Muscle layer of colon (tissue), 2 donors: Measurements from ENCODE around the gene CTRB1.

ENCODE experiments used
- H3K27ac ChIP-seq: one replicate; pipeline ENCODE4 v1.7.0; 2013; ENCODE audit warnings: low read depth, mild to moderate bottlenecking, low read length, moderate library complexity
- H3K27me3 ChIP-seq, 2 donors: one replicate each; pipeline ENCODE4 v1.7.0; 2013; ENCODE audit warnings: low read length in 2 of 2, mild to moderate bottlenecking in 2 of 2; ENCODE audit not compliant: insufficient read depth in 2 of 2, control insufficient read depth in 1 of 2
- H3K36me3 ChIP-seq: one replicate; pipeline ENCODE4 v1.7.0; 2013; ENCODE audit warnings: mild to moderate bottlenecking, low read length; ENCODE audit not compliant: insufficient read depth
- H3K4me1 ChIP-seq: one replicate; pipeline ENCODE4 v1.7.0; 2013; ENCODE audit warnings: mild to moderate bottlenecking, low read length; ENCODE audit not compliant: insufficient read depth
- H3K4me3 ChIP-seq, 2 donors: one replicate each; pipeline ENCODE4 v1.7.0; 2013; ENCODE audit warnings: low read length in 2 of 2, low read depth in 1 of 2, mild to moderate bottlenecking in 1 of 2, moderate library complexity in 1 of 2
- H3K9ac ChIP-seq: one replicate; pipeline ENCODE4 v1.7.0; 2013; ENCODE audit warnings: low read length
- H3K9me3 ChIP-seq: one replicate; pipeline ENCODE4 v1.7.0; 2013; ENCODE audit warnings: mild to moderate bottlenecking, low read length
- donor health status: abdominal sarcoma.
- donor health status: Adenocarcinoma of cecum.

CTRB1 gene

GRCh38 chr16:75218256-75219076 lies at the start of gene CTRB1:
Gene CTRB1 (plus strand): TSS chr16:75218988. CDS start chr16:75219008, 20 bp downstream.
- Histone ChIP-seq H3K4me3 (no peak within 1 kb of the TSS), H3K4me1 (no peaks in the 10 kb centered on the region), H3K27me3 (no peaks in the 10 kb centered on the region), H3K36me3 (no peaks in the 10 kb centered on the region), H3K9ac (no peak within 1 kb of the TSS), H3K9me3 (no peaks in the 10 kb centered on the region), H3K27ac (no peak within 1 kb of the TSS)

DNA sequence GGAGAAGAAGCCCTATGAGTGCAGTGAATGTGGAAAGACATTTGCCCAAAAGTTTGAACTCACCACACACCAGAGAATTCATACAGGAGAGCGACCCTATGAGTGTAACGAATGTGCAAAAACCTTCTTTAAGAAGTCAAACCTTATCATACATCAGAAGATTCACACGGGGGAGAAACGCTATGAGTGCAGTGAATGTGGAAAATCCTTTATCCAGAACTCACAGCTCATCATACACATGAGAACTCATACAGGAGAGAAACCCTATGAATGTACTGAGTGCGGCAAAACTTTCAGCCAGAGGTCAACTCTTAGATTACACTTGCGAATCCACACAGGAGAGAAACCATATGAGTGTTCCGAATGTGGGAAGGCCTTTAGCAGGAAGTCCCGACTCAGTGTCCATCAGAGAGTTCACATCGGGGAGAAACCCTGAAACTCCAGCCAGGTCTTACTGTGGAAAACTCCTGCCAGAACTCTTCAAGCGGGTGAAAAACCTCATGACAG lies 48.8 kb upstream of the CTRB1 start:
- Histone ChIP-seq H3K9me3 (no peaks in the 10 kb centered on the region), H3K36me3 (peaks cover 40% of the 10 kb centered on the region), H3K9ac (no peak overlapping the region)

DNA sequence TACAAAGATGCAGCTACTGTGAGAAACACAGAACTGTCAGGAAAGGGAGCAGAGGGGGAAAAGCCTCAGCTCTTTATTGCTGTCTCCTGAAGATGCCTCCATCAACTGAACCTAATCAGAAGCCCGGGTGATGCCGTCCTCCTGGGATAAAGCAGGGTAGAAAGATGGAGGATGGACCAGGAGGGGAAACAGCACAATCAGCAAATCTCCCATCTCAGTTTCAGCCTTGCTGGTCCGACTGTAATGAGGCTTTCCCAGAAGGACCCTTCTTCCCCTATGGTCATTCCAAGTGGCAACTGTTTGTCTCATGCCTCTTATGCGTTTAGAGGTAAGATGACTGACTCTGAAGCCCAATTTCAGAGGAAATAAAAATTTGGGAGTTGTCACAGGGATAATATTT lies 46.2 kb upstream of the CTRB1 start:
- no peaks in the 10 kb centered on the region for H3K9me3 ChIP-seq
- H3K9ac ChIP-seq: no peak overlapping the region
- no peaks in the 10 kb centered on the region for H3K4me1 ChIP-seq
- H3K27me3 ChIP-seq: no peaks in the 10 kb centered on the region
- H3K36me3 ChIP-seq: peaks cover 32% of the 10 kb centered on the region
- no peak overlapping the region for H3K27ac ChIP-seq
- H3K4me3 ChIP-seq: no peak overlapping the region

More for the DNA sequence above, 48.8 kb upstream of the CTRB1 start:
- H3K4me1 ChIP-seq: no peaks in the 10 kb centered on the region
- H3K27me3 ChIP-seq: no peaks in the 10 kb centered on the region
- H3K4me3 ChIP-seq: no peak overlapping the region
- H3K27ac ChIP-seq: no peak overlapping the region

- H3K9me3 ChIP-seq: no peaks in the 10 kb centered on the region
- H3K4me3 ChIP-seq: no peak overlapping the region
- no peak overlapping the region for H3K27ac ChIP-seq
- no peak overlapping the region for H3K9ac ChIP-seq
- H3K4me1 ChIP-seq: no peaks in the 10 kb centered on the region
- H3K27me3 ChIP-seq: no peaks in the 10 kb centered on the region
- peaks cover 12% of the 10 kb centered on the region for H3K36me3 ChIP-seq
These were observed 43.7 kb upstream of the CTRB1 start for GRCh38 chr16:75175074-75175473.

DNA sequence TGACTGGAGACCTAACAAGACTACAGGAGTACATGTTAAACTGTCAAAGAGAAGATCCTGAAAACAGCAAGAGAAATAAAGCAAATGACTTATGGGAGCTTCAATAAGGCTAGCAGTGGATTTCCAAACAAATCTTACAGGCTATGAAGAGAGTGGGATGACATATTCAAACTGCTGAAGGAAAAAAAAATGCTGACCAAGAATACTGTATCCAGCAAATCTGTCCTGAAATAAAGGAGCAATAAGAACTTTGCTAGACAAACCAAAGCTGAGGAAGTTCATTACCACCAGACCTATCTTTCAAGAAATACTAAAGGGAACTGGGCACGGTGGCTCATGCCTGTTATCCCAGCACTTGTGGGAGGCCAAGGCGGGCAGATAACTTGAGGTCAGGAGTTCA lies 41.9 kb upstream of the CTRB1 start:
- Histone ChIP-seq H3K27me3 (no peaks in the 10 kb centered on the region), H3K9ac (no peak overlapping the region), H3K4me3 (no peak overlapping the region), H3K27ac (no peak overlapping the region), H3K9me3 (no peaks in the 10 kb centered on the region), H3K36me3 (no peaks in the 10 kb centered on the region), H3K4me1 (no peaks in the 10 kb centered on the region)

- no peak overlapping the region for H3K27ac ChIP-seq
- H3K27me3 ChIP-seq: no peaks in the 10 kb centered on the region
- H3K4me1 ChIP-seq: no peaks in the 10 kb centered on the region
- no peak overlapping the region for H3K4me3 ChIP-seq
- no peak overlapping the region for H3K9ac ChIP-seq
- no peaks in the 10 kb centered on the region for H3K36me3 ChIP-seq
- H3K9me3 ChIP-seq: no peaks in the 10 kb centered on the region
These were observed 39.6 kb upstream of the CTRB1 start for GRCh38 chr16:75179208-75179607.

- no peak overlapping the region for H3K4me3 ChIP-seq
- no peaks in the 10 kb centered on the region for H3K4me1 ChIP-seq
- H3K27ac ChIP-seq: no peak overlapping the region
- H3K9ac ChIP-seq: no peak overlapping the region
- no peaks in the 10 kb centered on the region for H3K27me3 ChIP-seq
- no peaks in the 10 kb centered on the region for H3K9me3 ChIP-seq
- H3K36me3 ChIP-seq: no peaks in the 10 kb centered on the region
These were observed 37.2 kb upstream of the CTRB1 start for GRCh38 chr16:75181630-75182029.

DNA sequence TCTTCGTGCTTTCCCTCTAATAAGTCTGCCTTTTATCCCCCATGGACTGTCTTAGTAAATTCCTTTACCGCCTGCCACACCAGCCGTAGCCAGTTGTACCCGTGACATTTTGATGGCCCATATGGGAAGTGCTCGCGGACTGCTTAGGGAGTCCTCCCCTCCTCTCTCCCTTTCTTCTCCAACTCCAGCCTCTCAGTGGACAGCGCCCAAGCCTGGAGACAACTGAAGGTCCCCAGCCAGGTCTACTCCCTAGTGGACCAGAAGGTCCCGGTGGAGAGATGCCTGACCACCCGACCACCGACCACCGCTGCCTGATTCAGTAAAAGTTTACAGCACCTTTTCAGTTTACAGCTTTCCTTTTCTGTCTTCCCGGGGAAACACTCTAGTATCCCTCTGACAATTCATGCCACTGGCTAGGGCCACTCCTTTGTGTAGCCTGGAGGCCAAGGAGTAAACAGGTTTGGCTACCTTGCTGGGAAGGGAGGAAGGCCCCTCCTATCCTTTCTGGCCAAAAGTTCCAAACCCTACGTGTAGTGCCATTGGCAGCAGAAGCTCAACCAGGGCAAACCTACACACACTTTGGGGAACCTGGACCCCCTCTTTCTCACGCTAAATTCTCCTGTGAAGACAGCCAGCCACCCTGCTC lies 29.8 kb upstream of the CTRB1 start:
- no peaks in the 10 kb centered on the region for H3K9me3 ChIP-seq
- H3K36me3 ChIP-seq: no peaks in the 10 kb centered on the region
- H3K27me3 ChIP-seq: no peaks in the 10 kb centered on the region
- no peak overlapping the region for H3K27ac ChIP-seq
- H3K4me3 ChIP-seq: no peak overlapping the region
- H3K4me1 ChIP-seq: no peaks in the 10 kb centered on the region
- H3K9ac ChIP-seq: no peak overlapping the region

GRCh38 chr16:75189638-75190245 lies 29.0 kb upstream of the CTRB1 start:
- Histone ChIP-seq H3K9me3 (no peaks in the 10 kb centered on the region), H3K36me3 (no peaks in the 10 kb centered on the region), H3K4me1 (no peaks in the 10 kb centered on the region), H3K27ac (no peak overlapping the region), H3K4me3 (no peak overlapping the region), H3K9ac (no peak overlapping the region), H3K27me3 (no peaks in the 10 kb centered on the region)

- no peaks in the 10 kb centered on the region for H3K36me3 ChIP-seq
- no peak overlapping the region for H3K9ac ChIP-seq
- H3K4me1 ChIP-seq: no peaks in the 10 kb centered on the region
These were observed 26.1 kb upstream of the CTRB1 start for GRCh38 chr16:75192606-75193264.

DNA sequence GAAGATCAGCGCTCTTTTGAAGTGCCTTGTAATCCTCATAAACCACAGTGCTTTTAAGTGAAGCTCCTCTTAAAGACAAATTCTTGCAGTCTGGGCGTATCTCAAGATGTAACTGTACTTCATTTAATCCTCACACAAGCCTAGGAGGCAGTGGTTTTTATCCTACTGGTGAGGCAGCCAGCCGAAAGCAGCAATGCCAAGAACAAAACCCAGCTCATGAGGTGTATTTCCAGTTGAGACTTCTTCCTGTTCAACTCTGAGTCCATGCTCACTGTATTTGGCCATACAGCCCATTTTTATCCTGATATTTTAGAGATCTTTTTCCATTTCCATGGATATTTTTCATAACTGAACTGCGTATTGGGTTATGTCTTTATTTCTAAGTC lies 25.5 kb upstream of the CTRB1 start:
- H3K27me3 ChIP-seq: peaks cover 0 to 10% of the 10 kb centered on the region in 2 donors
- H3K9ac ChIP-seq: no peak overlapping the region
- no peaks in the 10 kb centered on the region for H3K36me3 ChIP-seq
- no peaks in the 10 kb centered on the region for H3K4me1 ChIP-seq
- no peaks in the 10 kb centered on the region for H3K9me3 ChIP-seq
- H3K27ac ChIP-seq: no peak overlapping the region
- H3K4me3 ChIP-seq: no peak overlapping the region

More at GRCh38 chr16:75192606-75193264, 26.1 kb upstream of the CTRB1 start:
- H3K27me3 ChIP-seq: peaks cover 0 to 4% of the 10 kb centered on the region in 2 donors
- no peak overlapping the region for H3K4me3 ChIP-seq
- no peaks in the 10 kb centered on the region for H3K9me3 ChIP-seq
- no peak overlapping the region for H3K27ac ChIP-seq
